ENCODE results near the gene BAG1. TPM values are rescaled to one million over a fixed set of nuclear protein-coding genes. Genes with fewer than 3 reads are reported as not detected.

Gene BAG1
- total RNA-seq, 1 experiment from 2014 or later, result 103 TPM

DNA sequence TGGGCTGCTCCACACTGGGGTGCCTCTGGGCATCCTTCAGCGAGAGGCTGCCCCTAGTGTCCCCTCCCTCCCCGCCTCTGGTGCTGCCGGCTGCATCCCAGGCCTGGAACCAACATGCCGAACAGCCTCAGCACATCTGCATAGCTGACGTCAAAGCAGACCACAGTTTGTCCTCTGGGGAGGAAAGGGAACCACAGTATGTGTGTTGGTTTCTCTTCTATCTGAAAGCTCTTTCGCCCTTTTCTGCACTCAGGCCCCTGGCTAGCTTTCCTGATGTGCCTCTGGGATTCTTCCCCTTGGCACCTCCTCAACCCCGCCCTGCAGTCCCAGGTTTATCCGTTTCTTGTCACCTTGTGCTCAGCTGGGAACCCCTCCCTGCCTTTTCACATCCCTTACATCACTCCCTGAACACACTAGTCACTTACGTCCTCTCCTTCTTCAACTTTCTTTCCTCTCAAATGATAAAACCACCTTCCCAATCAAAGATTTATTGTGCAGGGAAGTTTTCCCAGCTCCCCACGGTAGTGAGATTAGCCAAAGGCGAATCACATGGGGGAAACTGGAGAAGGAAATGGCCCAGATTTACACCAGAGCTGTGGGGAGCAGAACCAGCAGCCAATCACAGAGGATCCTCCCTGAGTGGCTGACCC is 61.8 kb downstream of the BAG1 start:
- Histone ChIP-seq H3K79me2 (ENCODE audit: low read length) (no peaks in the 10 kb centered on the region), H3K4me1 (ENCODE audit: insufficient read depth, low read length) (no peaks in the 10 kb centered on the region), H3F3A (ENCODE audit: low read length, unreplicated experiment) (no peaks in the 10 kb centered on the region), H2AFZ (ENCODE audit: low read length) (no peak overlapping the region), H3K9ac (ENCODE audit: low read length) (no peak overlapping the region), H3K27me3 (ENCODE audit: low read length) (no peaks in the 10 kb centered on the region), H3K36me3 (ENCODE audit: low read depth, low read length) (no peaks in the 10 kb centered on the region), H3K27ac (ENCODE audit: low read length) (no peak overlapping the region), H3K4me2 (ENCODE audit: low read length) (no peak overlapping the region), H3K9me3 (ENCODE audit: low read length) (no peaks in the 10 kb centered on the region), H4K20me1 (ENCODE audit: low read length) (no peaks in the 10 kb centered on the region), H3K9me2 (replicated peaks; ENCODE audit: low read length) (no peaks in the 10 kb centered on the region), H3K4me3 (ENCODE audit: low read length) (no peak overlapping the region)
- ChIA-PET CTCF (no interaction called here), POLR2A (ENCODE audit: unreplicated experiment) (interaction anchor here (0.7 kb wide), 1 partner anchor 71 kb away, joined by 4 read pairs; no protein-coding TSS in a partner anchor)
- BruUV-seq (replicated peaks), result no TSS peak
- intact Hi-C loops (cut with micrococcal nuclease), result no loop called here
- TF ChIP-seq EZH2phosphoT487 (IDR thresholded peaks at IDR 0.05; ENCODE audit: borderline replicate concordance, low read length) (no peak), EZH2 (IDR thresholded peaks at IDR 0.05; ENCODE audit: low read length, unreplicated experiment) (no peak)
- TF ChIP-seq, protein P1, sequence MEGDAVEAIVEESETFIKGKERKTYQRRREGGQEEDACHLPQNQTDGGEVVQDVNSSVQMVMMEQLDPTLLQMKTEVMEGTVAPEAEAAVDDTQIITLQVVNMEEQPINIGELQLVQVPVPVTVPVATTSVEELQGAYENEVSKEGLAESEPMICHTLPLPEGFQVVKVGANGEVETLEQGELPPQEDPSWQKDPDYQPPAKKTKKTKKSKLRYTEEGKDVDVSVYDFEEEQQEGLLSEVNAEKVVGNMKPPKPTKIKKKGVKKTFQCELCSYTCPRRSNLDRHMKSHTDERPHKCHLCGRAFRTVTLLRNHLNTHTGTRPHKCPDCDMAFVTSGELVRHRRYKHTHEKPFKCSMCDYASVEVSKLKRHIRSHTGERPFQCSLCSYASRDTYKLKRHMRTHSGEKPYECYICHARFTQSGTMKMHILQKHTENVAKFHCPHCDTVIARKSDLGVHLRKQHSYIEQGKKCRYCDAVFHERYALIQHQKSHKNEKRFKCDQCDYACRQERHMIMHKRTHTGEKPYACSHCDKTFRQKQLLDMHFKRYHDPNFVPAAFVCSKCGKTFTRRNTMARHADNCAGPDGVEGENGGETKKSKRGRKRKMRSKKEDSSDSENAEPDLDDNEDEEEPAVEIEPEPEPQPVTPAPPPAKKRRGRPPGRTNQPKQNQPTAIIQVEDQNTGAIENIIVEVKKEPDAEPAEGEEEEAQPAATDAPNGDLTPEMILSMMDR (conservative IDR thresholded peaks at IDR 0.05; ENCODE audit: low read depth, low read length), result no peak
- DNase-seq, result no peak
- no peak for ATAC-seq

Other genes with a start within 250 kb of the BAG1 start
- 109 and 114 TPM in 2 replicates for gene DNAJA1, start 239.4 kb downstream of the BAG1 start, total RNA-seq (2014; rRNA removed)
- gene SMU1, start 188.0 kb downstream of the BAG1 start, total RNA-seq (2014; rRNA removed), result 17.4 and 17.6 TPM in 2 replicates
- gene B4GALT1, start 97.4 kb downstream of the BAG1 start, total RNA-seq (2014; rRNA removed), result 14.8 and 23.1 TPM in 2 replicates
- gene SPINK4, start 24.5 kb downstream of the BAG1 start, total RNA-seq (2014; rRNA removed), result not detected in 2 replicates
- 64.2 and 65.0 TPM in 2 replicates for gene CHMP5, start 341 bp upstream of the BAG1 start, total RNA-seq (2014; rRNA removed)
- 12.5 and 15.4 TPM in 2 replicates for gene NFX1, start 25.8 kb upstream of the BAG1 start, total RNA-seq (2014; rRNA removed)
- gene AQP7, start 137.9 kb upstream of the BAG1 start, total RNA-seq (2014; rRNA removed), result not detected in 2 replicates
- gene AQP3, start 182.9 kb upstream of the BAG1 start, total RNA-seq (2014; rRNA removed), result 5.1 and 9.6 TPM in 2 replicates
- 35.9 and 55.2 TPM in 2 replicates for gene NOL6, start 209.2 kb upstream of the BAG1 start, total RNA-seq (2014; rRNA removed)